Ovary (tissue), 9 donors: Measurements from ENCODE around the gene MAPRE3. TPM values are rescaled to one million over a fixed set of nuclear protein-coding genes. Genes with fewer than 3 reads are reported as not detected.

Experiments used
- DNase-seq, 5 donors: peaks; one replicate each; pipeline ENCODE4 v3.0.0-alpha.2; 2019 to 2020
- H3K27ac ChIP-seq, 2 donors: fragments of 200-600 bp; one replicate each; pipeline versions ENCODE4 v1.5.1 to v1.8.0; 2019 to 2022
- H3K27me3 ChIP-seq: fragments of 200-600 bp; one replicate; pipeline ENCODE4 v1.8.0; 2022
- H3K36me3 ChIP-seq: fragments of 200-600 bp; sonication (generic); one replicate; pipeline ENCODE4 v1.5.1; 2019
- H3K4me1 ChIP-seq: one replicate; pipeline ENCODE4 v1.8.1; 2013; ENCODE audit warnings: mild to moderate bottlenecking, moderate library complexity; ENCODE audit not compliant: insufficient read depth
- H3K4me3 ChIP-seq: fragments of 200-600 bp; sonication (generic); one replicate; pipeline ENCODE4 v1.5.1; 2017
- H3K9me3 ChIP-seq, 2 donors: fragments of 200-600 bp in 1 of 2; sonication (generic) in 1 of 2; one replicate each; pipeline versions ENCODE4 v1.5.1 to v1.8.1; 2013 to 2019; ENCODE audit warnings: mild to moderate bottlenecking in 1 of 2, moderate library complexity in 1 of 2
- EP300 ChIP-seq: sonication (generic); formaldehyde crosslinking; IDR thresholded peaks from one replicate; pipeline ENCODE4 v1.6.1; 2017; ENCODE audit warnings: antibody characterized with exemption
- POLR2A ChIP-seq: fragments of 450-650 bp; IDR thresholded peaks from one replicate; pipeline ENCODE4 v1.6.1; 2017; ENCODE audit warnings: antibody characterized with exemption, mild to moderate bottlenecking, moderate library complexity
- WGBS, 3 donors: extraction: QIAGEN DNeasy Blood & Tissue Kit in 1 of 3; methylation state at CpG; one replicate each; pipeline versions ENCODE4 v1.1.5 to v1.1.7; 2013 to 2017; 5-methylcytosine and 5-hydroxymethylcytosine counted together
- intact Hi-C, 4 donors: fragments of 100-400 bp; cut with DNase I; formaldehyde crosslinking; loops; one replicate each; pipeline versions ENCODE4 v1.11.0 to v1.15.1; 2022 to 2023
- polyA plus RNA-seq, 2 donors: library from polyadenylated mRNA; stranded (reverse); fragments of 200-250 nt in 1 of 2; fragments of 350-450 nt in 1 of 2; fragmentation: Illumina TruSeq in 1 of 2; extraction: RNeasy Lipid Tissue Mini Kit (QIAGEN cat#74804) in 1 of 2; gene quantifications; one replicate each; pipeline ENCODE4 v1.2.3, GENCODE V29; 2013 to 2014
- total RNA-seq, 7 donors: library from RNA; depleted of rRNA in 2 of 7; stranded (reverse); fragments of >200 nt in 2 of 7; fragmentation: NEBNext Ultra II Directional in 3 of 7; extraction: Animal tissue kit (Norgen Biotek cat#: 25700) in 3 of 7; gene quantifications; one replicate each; pipeline versions ENCODE4 v1.1.0 to v1.2.4, GENCODE V29; 2016 to 2023
- TF ChIP-seq, protein P1 (sequence below), 3 donors: fragments of 450-650 bp in 2 of 3; fragments of 200-600 bp in 1 of 3; IDR thresholded peaks; one replicate each; pipeline versions ENCODE4 v1.5.1 to v1.8.0; 2016 to 2022; ENCODE audit warnings: antibody characterized with exemption in 3 of 3, mild to moderate bottlenecking in 1 of 3
- donor health status: DM: no; HTN: no; CAD: no; lungs with moderate emphysema.
- donor health status: DM: no; HTN: no; CAD: no.
- donor health status: Bipolar disorder and iron deficiency.
- donor health status: DM: yes; HTN: yes; CAD: no.
- donor health status: DM: no; HTN: no; CAD: no.
- donor health status: DM: yes; HTN: yes; CAD: no.

The MAPRE3 gene
- total and polyA plus RNA-seq, 9 donors, result 23.8 to 51.8 (median 34.3) TPM

DNA sequence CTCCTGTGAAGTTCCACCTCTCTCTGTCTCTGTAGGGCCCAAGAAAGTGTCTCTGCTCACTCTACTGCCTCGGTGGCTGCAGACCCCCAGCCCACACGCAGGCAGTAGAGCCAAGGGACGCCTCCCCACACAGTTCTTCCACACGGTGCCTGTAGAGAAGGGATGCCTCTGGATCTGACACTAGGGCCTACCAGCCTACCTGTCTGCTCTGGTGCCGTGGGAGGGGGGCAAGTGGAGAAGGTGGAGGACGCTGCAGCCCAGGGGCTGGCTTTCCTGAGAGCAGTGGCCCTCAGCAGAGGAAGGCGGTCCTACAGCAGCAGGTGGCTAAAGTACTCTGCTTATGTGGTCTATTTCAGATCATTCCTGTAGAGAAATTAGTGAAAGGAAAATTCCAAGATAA lies 53.3 kb downstream of the MAPRE3 start:
- H3K4me3 ChIP-seq, result no peak overlapping the region
- 86 to 91% (median 88%) methylated on average over 7 of the region's 7 CpGs for WGBS, 3 donors
- no peaks in the 10 kb centered on the region for H3K9me3 ChIP-seq
- H3K36me3 ChIP-seq, result no peaks in the 10 kb centered on the region
- intact Hi-C loops, result no loop called here
- no peak for DNase-seq
- TF ChIP-seq POLR2A (no peak), EP300 (no peak)
- TF ChIP-seq, protein P1, sequence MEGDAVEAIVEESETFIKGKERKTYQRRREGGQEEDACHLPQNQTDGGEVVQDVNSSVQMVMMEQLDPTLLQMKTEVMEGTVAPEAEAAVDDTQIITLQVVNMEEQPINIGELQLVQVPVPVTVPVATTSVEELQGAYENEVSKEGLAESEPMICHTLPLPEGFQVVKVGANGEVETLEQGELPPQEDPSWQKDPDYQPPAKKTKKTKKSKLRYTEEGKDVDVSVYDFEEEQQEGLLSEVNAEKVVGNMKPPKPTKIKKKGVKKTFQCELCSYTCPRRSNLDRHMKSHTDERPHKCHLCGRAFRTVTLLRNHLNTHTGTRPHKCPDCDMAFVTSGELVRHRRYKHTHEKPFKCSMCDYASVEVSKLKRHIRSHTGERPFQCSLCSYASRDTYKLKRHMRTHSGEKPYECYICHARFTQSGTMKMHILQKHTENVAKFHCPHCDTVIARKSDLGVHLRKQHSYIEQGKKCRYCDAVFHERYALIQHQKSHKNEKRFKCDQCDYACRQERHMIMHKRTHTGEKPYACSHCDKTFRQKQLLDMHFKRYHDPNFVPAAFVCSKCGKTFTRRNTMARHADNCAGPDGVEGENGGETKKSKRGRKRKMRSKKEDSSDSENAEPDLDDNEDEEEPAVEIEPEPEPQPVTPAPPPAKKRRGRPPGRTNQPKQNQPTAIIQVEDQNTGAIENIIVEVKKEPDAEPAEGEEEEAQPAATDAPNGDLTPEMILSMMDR (IDR thresholded peaks at IDR 0.05), result no peak
- H3K27me3 ChIP-seq, result no peaks in the 10 kb centered on the region
- peaks cover 12% of the 10 kb centered on the region for H3K4me1 ChIP-seq
- H3K27ac ChIP-seq, result no peak overlapping the region

GRCh38 chr2:27024188-27024587 lies 53.8 kb downstream of the MAPRE3 start:
- TF ChIP-seq, protein P1 (IDR thresholded peaks at IDR 0.05), result no peak
- H3K4me3 ChIP-seq, result no peak overlapping the region
- H3K27ac ChIP-seq, result no peak overlapping the region
- H3K36me3 ChIP-seq, result no peaks in the 10 kb centered on the region
- no peaks in the 10 kb centered on the region for H3K27me3 ChIP-seq
- no peak for DNase-seq
- H3K4me1 ChIP-seq, result peaks cover 12% of the 10 kb centered on the region
- H3K9me3 ChIP-seq, result no peaks in the 10 kb centered on the region
- WGBS, 3 donors, result 76 to 82% (median 78%) methylated on average over 18 of the region's 18 CpGs
- intact Hi-C loops, result no loop called here

DNA sequence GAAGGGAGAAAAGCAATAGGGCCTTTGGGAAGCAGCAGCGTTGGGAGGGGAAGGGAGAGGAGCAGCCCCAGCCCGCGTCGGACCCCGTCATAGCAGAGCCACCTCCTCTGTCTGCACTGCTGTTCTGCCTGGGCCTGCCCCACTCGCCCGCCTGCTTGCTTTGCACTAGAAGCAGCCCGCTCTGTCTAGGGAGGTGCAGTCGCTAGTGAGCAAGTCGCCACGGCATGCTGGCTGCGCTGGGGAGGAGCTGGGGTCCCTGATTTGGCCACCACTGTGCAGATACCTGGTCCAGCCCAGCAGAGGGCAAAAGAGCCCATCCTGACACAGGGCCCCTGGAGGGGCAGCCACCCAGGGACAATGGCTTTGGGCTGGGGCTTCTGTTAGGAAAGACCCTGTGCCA lies 54.4 kb downstream of the MAPRE3 start:
- H3K36me3 ChIP-seq, result no peaks in the 10 kb centered on the region
- WGBS, 3 donors, result 85 to 92% (median 88%) methylated on average over 12 of the region's 12 CpGs
- no peak for DNase-seq
- no peaks in the 10 kb centered on the region for H3K9me3 ChIP-seq
- intact Hi-C loops, result no loop called here
- no peak overlapping the region for H3K27ac ChIP-seq
- H3K27me3 ChIP-seq, result no peaks in the 10 kb centered on the region
- peaks cover 10% of the 10 kb centered on the region for H3K4me1 ChIP-seq
- TF ChIP-seq POLR2A (no peak), EP300 (no peak)
- TF ChIP-seq, protein P1 (IDR thresholded peaks at IDR 0.05), result no peak
- no peak overlapping the region for H3K4me3 ChIP-seq

DNA sequence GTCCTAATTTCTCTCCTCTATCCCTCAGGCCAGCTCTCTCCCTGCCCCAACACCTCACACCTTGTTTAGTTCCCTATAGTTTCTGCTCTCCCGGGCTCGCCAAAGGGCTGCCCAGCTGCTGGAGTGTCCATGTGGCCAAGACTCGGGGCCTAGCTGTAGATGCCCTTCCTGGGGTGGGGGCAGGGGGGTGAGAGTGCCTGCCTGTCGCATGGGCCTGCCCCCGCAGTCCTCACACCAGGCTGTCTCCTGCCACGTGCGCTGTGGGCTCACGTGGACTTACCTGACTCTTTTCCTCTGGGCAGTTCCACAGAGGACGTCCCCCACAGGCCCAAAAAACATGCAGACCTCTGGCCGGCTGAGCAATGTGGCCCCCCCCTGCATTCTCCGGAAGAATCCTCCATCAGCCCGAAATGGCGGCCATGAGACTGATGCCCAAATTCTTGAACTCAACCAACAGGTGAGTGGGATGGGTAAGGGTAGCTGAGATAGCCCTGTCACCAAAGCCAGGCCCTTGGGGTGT lies 54.9 kb downstream of the MAPRE3 start:
- H3K27ac ChIP-seq, result no peak overlapping the region
- H3K4me1 ChIP-seq, result peaks cover 7% of the 10 kb centered on the region
- TF ChIP-seq POLR2A (no peak), EP300 (no peak)
- TF ChIP-seq, protein P1 (IDR thresholded peaks at IDR 0.05), result no peak
- 85 to 88% (median 88%) methylated on average over 13 of the region's 13 CpGs for WGBS, 3 donors
- H3K4me3 ChIP-seq, result no peak overlapping the region
- intact Hi-C loops, result no loop called here
- DNase-seq, result no peak
- H3K27me3 ChIP-seq, result no peaks in the 10 kb centered on the region
- no peaks in the 10 kb centered on the region for H3K36me3 ChIP-seq
- no peaks in the 10 kb centered on the region for H3K9me3 ChIP-seq
